ENCODE results near the gene AQP7. TPM values are rescaled to one million over a fixed set of nuclear protein-coding genes. Genes with fewer than 3 reads are reported as not detected.

Gene AQP7
- total and polyA plus RNA-seq, 2 donors, result 0.24 to 1.3 TPM

DNA sequence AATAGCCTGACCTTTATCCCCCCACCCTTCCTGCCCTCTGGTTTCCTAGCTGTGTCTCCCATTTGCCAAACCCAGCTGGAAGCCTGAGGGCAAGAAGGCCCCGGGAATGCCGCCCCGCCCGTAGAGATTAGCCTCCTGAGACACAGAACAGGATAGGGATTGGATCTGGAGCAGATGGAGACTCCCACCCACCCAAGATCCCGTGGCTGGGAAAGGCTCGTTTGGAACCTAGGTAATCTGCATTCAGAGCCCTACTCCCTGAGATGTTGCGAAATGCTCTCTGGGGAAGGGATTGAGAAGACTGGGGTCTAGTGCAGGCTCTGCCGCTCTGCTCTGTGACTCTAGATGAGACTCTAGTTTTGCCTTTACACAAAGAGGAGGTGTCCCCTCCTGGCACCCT lies 34.1 kb upstream of the AQP7 start:
- no peak overlapping the region for H3K4me3 ChIP-seq (ENCODE audit: low read length in 2 of 2)
- H3K4me1 ChIP-seq (ENCODE audit: control insufficient read depth in 2 of 2, insufficient read depth in 2 of 2, low read length in 2 of 2), result peaks cover 0 to 19% of the 10 kb centered on the region in 2 donors
- no peak for DNase-seq (ENCODE audit: low read depth in 6 of 9, low spot score in 9 of 9)
- no peak overlapping the region for H3K27ac ChIP-seq (ENCODE audit: low read depth in 1 of 2, low read length in 1 of 2)
- H3K9me3 ChIP-seq (ENCODE audit: control insufficient read depth in 2 of 2, insufficient read depth in 1 of 2, low read length in 1 of 2), result no peaks in the 10 kb centered on the region
- H3K27me3 ChIP-seq (ENCODE audit: control insufficient read depth in 2 of 2, insufficient read depth in 1 of 2, low read length in 1 of 2), result no peaks in the 10 kb centered on the region
- H3K36me3 ChIP-seq (ENCODE audit: control insufficient read depth in 2 of 2, insufficient read depth in 2 of 2, low read length in 1 of 2), result peaks cover 11 to 25% of the 10 kb centered on the region in 2 donors
- WGBS, result 95% methylated on average over 8 of the region's 8 CpGs

DNA sequence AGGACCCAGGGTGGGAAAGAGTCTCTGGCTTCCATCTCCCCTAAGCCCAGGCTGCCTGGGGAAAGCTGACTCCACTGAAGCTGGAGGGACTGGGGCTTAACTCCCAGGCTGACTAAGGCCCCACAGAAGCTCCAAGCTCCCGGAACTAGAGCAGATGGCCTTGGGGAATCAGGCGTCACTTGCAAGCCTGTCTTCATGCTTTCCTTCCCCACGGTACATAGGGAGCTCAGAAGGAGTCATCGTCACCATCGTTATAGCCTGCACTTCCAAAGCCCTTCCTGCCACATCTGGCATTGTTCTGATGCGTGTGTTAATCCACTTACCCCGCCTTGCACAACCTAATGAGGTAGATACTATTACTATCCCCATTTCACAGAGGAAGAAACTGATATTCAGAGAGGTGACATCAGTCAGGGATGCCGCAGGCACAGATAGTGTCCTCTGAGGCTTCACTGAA lies 33.5 kb upstream of the AQP7 start:
- no peak overlapping the region for H3K4me3 ChIP-seq (ENCODE audit: low read length in 2 of 2)
- no peak overlapping the region for H3K27ac ChIP-seq (ENCODE audit: low read depth in 1 of 2, low read length in 1 of 2)
- 93% methylated on average over 8 of the region's 8 CpGs for WGBS
- no peaks in the 10 kb centered on the region for H3K9me3 ChIP-seq (ENCODE audit: control insufficient read depth in 2 of 2, insufficient read depth in 1 of 2, low read length in 1 of 2)
- H3K27me3 ChIP-seq (ENCODE audit: control insufficient read depth in 2 of 2, insufficient read depth in 1 of 2, low read length in 1 of 2), result no peaks in the 10 kb centered on the region
- peaks cover 5 to 19% of the 10 kb centered on the region in 2 donors for H3K36me3 ChIP-seq (ENCODE audit: control insufficient read depth in 2 of 2, insufficient read depth in 2 of 2, low read length in 1 of 2)
- DNase-seq (ENCODE audit: low read depth in 6 of 9, low spot score in 9 of 9), result no peak
- peaks cover 0 to 17% of the 10 kb centered on the region in 2 donors for H3K4me1 ChIP-seq (ENCODE audit: control insufficient read depth in 2 of 2, insufficient read depth in 2 of 2, low read length in 2 of 2)

DNA sequence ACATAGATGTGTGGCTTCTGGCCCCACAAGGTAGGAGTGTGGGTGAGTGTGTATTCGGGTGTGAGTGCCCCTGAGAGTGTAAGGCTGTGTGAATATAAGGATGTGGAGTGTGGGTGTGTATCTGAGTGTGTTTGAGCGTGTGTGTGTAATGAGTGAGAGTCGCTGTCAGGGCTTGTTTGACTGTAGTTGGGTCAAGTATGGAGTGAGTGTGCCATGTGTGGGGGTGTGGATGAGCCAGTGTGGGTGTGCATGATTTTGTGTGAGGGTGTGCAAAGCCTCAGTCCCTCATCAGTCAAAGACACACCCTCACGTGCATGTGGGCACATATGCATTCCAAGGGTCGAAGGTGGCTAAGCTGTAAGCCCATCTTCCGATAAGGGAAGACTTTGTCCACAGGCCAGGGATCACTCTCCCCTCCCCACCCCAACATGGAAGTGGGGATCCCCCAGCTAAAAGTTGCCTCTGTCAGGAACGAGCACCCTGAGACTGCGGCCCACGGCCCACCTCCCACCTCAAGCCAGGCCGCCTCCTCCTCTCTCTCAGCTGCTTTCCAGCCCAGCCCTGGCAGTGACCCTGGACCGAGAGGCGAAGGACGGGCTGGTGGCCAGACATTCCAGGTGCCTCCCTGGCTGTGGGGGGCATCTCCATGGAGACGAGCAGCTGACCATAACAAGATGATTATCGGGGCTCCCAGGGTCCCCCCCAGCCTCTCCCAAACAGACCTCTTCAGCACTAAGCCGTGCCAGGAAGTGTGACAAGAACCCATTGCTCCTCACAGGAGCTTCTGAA lies 32.1 kb upstream of the AQP7 start:
- Histone ChIP-seq H3K4me1 (ENCODE audit: control insufficient read depth in 2 of 2, insufficient read depth in 2 of 2, low read length in 2 of 2) (peaks cover 0 to 9% of the 10 kb centered on the region in 2 donors), H3K9me3 (ENCODE audit: control insufficient read depth in 2 of 2, insufficient read depth in 1 of 2, low read length in 1 of 2) (no peaks in the 10 kb centered on the region), H3K27me3 (ENCODE audit: control insufficient read depth in 2 of 2, insufficient read depth in 1 of 2, low read length in 1 of 2) (no peaks in the 10 kb centered on the region), H3K4me3 (ENCODE audit: low read length in 2 of 2) (no peak overlapping the region), H3K36me3 (ENCODE audit: control insufficient read depth in 2 of 2, insufficient read depth in 2 of 2, low read length in 1 of 2) (peaks cover 0 to 6% of the 10 kb centered on the region in 2 donors), H3K27ac (ENCODE audit: low read depth in 1 of 2, low read length in 1 of 2) (no peak overlapping the region)
- WGBS, result 93% methylated on average over 16 of the region's 16 CpGs
- DNase-seq (ENCODE audit: low read depth in 6 of 9, low spot score in 9 of 9), result no peak

DNA sequence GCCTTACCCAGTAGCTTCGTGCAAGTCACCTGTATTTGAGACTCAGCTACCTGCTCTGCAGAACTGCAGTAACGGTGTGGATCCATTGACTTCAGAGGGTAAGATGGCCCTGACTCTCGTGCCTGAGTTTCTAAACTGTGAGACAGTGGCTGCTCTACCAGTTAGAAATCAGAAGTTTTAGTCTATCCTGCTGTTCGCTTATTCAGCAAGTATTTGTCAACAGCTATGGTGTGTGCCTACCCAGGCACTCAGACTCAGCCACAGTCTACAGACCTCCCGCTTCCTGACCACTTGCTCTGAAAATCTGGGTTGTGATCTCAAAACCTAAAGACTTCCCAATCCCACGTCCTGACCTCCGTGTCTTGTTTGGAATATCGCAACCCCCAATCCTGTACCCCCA lies 31.5 kb upstream of the AQP7 start:
- Histone ChIP-seq H3K4me1 (ENCODE audit: control insufficient read depth in 2 of 2, insufficient read depth in 2 of 2, low read length in 2 of 2) (peaks cover 0 to 6% of the 10 kb centered on the region in 2 donors), H3K27ac (ENCODE audit: low read depth in 1 of 2, low read length in 1 of 2) (no peak overlapping the region), H3K36me3 (ENCODE audit: control insufficient read depth in 2 of 2, insufficient read depth in 2 of 2, low read length in 1 of 2) (no peaks in the 10 kb centered on the region), H3K9me3 (ENCODE audit: control insufficient read depth in 2 of 2, insufficient read depth in 1 of 2, low read length in 1 of 2) (no peaks in the 10 kb centered on the region), H3K27me3 (ENCODE audit: control insufficient read depth in 2 of 2, insufficient read depth in 1 of 2, low read length in 1 of 2) (no peaks in the 10 kb centered on the region), H3K4me3 (ENCODE audit: low read length in 2 of 2) (no peak overlapping the region)
- no peak for DNase-seq (ENCODE audit: low read depth in 6 of 9, low spot score in 9 of 9)
- whole genome bisulfite sequencing, result 97% methylated on average over 8 of the region's 8 CpGs

DNA sequence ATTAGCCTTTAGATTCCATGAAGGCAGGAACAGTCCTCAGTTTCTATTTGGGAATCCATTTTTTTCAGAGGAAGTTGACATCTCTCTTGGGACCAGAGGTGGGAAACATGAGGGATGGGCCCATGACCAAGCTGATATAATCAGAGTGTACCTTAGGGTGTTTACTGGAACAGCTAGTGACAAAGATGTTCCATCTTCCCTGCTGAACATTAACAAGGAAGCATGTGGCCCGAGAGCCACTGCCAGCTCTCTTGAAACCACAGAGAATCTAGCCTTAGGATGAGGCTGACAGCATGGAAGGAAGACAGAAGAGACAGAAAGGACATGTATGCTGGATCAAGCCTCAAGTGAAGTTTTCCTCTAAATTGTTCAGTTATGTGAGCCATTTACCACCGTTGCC lies 29.1 kb upstream of the AQP7 start:
- no peak overlapping the region for H3K27ac ChIP-seq (ENCODE audit: low read depth in 1 of 2, low read length in 1 of 2)
- no peaks in the 10 kb centered on the region for H3K27me3 ChIP-seq (ENCODE audit: control insufficient read depth in 2 of 2, insufficient read depth in 1 of 2, low read length in 1 of 2)
- no peak overlapping the region for H3K4me3 ChIP-seq (ENCODE audit: low read length in 2 of 2)
- H3K4me1 ChIP-seq (ENCODE audit: control insufficient read depth in 2 of 2, insufficient read depth in 2 of 2, low read length in 2 of 2), result no peaks in the 10 kb centered on the region
- no peaks in the 10 kb centered on the region for H3K9me3 ChIP-seq (ENCODE audit: control insufficient read depth in 2 of 2, insufficient read depth in 1 of 2, low read length in 1 of 2)
- no peaks in the 10 kb centered on the region for H3K36me3 ChIP-seq (ENCODE audit: control insufficient read depth in 2 of 2, insufficient read depth in 2 of 2, low read length in 1 of 2)
- no peak for DNase-seq (ENCODE audit: low read depth in 6 of 9, low spot score in 9 of 9)
- 94% methylated on average over 2 of the region's 2 CpGs for WGBS

DNA sequence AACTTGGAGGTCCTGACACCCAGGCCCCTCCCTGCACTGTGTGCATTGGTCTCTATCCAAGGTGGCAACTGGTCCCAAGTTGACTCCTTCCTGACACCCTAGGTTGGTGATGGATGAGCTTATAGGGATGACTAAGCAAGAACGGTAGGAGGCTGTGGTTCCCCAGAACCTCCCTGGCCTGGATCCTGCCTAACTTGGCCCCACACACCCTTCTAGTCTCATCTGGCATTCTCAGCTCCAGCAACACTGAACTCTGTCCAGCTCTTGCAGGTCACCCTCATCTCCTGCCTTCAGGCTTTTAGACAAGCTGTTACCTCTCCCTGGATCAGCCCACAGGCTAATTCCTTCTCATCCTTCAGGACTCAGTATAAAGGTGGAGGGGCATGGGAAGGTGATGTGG lies 28.6 kb upstream of the AQP7 start:
- H3K4me1 ChIP-seq (ENCODE audit: control insufficient read depth in 2 of 2, insufficient read depth in 2 of 2, low read length in 2 of 2), result no peaks in the 10 kb centered on the region
- no peaks in the 10 kb centered on the region for H3K27me3 ChIP-seq (ENCODE audit: control insufficient read depth in 2 of 2, insufficient read depth in 1 of 2, low read length in 1 of 2)
- DNase-seq (ENCODE audit: low read depth in 6 of 9, low spot score in 9 of 9), result no peak
- no peak overlapping the region for H3K27ac ChIP-seq (ENCODE audit: low read depth in 1 of 2, low read length in 1 of 2)
- H3K9me3 ChIP-seq (ENCODE audit: control insufficient read depth in 2 of 2, insufficient read depth in 1 of 2, low read length in 1 of 2), result no peaks in the 10 kb centered on the region
- 40% methylated on average over 1 of the region's 1 CpG for WGBS
- no peaks in the 10 kb centered on the region for H3K36me3 ChIP-seq (ENCODE audit: control insufficient read depth in 2 of 2, insufficient read depth in 2 of 2, low read length in 1 of 2)
- no peak overlapping the region for H3K4me3 ChIP-seq (ENCODE audit: low read length in 2 of 2)

DNA sequence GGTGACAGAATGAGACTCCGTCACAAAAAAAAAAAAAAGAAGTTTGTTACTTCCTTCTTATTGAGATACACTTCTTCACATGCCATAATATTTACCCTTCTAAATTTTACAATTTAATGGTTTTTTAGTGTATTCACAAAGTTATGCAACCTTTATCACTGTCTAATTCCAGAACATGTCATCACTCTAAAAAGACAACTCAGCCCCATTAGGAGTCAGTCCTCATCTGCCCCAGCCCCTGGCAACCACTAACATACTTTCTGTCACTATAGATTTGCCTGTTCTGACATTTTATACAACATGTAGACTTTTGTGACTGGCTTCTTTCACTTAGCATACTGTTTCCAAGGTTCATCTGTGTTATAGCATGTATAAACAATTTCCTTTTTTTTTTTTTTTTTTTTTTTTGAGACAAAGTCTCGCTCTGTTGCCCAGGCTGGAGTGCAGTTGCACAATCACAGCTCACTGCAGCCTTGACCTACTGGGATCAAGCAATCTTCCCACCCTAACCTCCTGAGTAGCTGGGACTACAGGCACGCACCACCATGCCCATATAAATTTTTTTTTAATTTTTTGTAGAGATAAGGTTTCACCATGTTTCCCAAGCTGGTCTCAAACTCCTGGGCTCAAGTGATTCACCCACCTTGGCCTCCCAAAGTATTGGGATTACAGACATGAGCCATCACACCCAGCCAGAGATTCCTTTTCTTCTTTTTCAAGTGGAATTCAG lies 27.1 kb upstream of the AQP7 start:
- no peak for DNase-seq (ENCODE audit: low read depth in 6 of 9, low spot score in 9 of 9)
- no peaks in the 10 kb centered on the region for H3K27me3 ChIP-seq (ENCODE audit: control insufficient read depth in 2 of 2, insufficient read depth in 1 of 2, low read length in 1 of 2)
- WGBS, result 92% methylated on average over 3 of the region's 3 CpGs
- H3K9me3 ChIP-seq (ENCODE audit: control insufficient read depth in 2 of 2, insufficient read depth in 1 of 2, low read length in 1 of 2), result no peaks in the 10 kb centered on the region
- no peaks in the 10 kb centered on the region for H3K4me1 ChIP-seq (ENCODE audit: control insufficient read depth in 2 of 2, insufficient read depth in 2 of 2, low read length in 2 of 2)
- H3K27ac ChIP-seq (ENCODE audit: low read depth in 1 of 2, low read length in 1 of 2), result no peak overlapping the region
- H3K4me3 ChIP-seq (ENCODE audit: low read length in 2 of 2), result no peak overlapping the region
- H3K36me3 ChIP-seq (ENCODE audit: control insufficient read depth in 2 of 2, insufficient read depth in 2 of 2, low read length in 1 of 2), result no peaks in the 10 kb centered on the region

DNA sequence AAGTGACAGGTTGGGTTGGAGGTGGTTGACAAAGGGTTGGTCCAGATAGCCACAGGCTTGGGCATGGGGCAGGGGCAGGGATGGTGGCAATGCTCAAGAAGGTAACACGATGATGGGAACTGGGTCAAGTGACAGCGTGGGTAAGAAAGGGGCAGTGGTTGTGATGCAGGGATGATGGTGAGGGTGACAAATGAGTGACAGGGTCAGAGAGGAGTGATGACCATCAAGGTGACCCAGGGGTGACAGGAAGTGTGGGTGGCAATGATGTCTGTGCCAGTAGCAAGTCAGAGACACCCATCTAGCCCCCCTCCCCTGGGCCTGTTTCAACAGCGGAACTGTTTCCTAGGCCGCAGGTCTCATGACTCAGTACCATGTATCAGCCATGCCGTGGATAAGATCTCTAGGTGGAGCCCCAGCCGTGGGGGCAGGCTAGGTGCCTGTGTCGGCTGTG lies 24.5 kb upstream of the AQP7 start:
- no peak overlapping the region for H3K4me3 ChIP-seq (ENCODE audit: low read length in 2 of 2)
- no peak overlapping the region for H3K27ac ChIP-seq (ENCODE audit: low read depth in 1 of 2, low read length in 1 of 2)
- no peaks in the 10 kb centered on the region for H3K9me3 ChIP-seq (ENCODE audit: control insufficient read depth in 2 of 2, insufficient read depth in 1 of 2, low read length in 1 of 2)
- DNase-seq (ENCODE audit: low read depth in 6 of 9, low spot score in 9 of 9), result no peak
- WGBS, result 95% methylated on average over 7 of the region's 7 CpGs
- no peaks in the 10 kb centered on the region for H3K27me3 ChIP-seq (ENCODE audit: control insufficient read depth in 2 of 2, insufficient read depth in 1 of 2, low read length in 1 of 2)
- no peaks in the 10 kb centered on the region for H3K36me3 ChIP-seq (ENCODE audit: control insufficient read depth in 2 of 2, insufficient read depth in 2 of 2, low read length in 1 of 2)
- H3K4me1 ChIP-seq (ENCODE audit: control insufficient read depth in 2 of 2, insufficient read depth in 2 of 2, low read length in 2 of 2), result no peaks in the 10 kb centered on the region

DNA sequence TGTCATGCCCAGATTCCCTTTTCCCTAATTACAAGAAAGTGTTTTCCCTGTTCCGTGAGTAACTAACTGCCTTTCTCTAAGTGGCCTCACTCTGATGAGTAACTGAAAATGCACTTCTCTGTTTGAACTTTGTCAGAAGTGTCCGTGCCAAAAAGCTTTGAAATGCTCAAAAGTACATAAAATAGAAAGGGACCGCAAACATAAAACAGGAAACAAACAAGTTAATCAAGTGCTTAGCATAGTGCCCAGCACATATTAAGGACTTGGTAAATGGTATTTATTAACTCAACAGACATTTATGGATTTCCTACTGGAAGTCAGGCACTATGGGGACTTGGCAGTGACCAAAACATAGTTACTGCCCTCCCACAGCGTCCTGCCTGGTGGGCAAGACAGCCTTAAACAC lies 22.8 kb upstream of the AQP7 start:
- H3K27ac ChIP-seq (ENCODE audit: low read depth in 1 of 2, low read length in 1 of 2), result no peak overlapping the region
- no peaks in the 10 kb centered on the region for H3K36me3 ChIP-seq (ENCODE audit: control insufficient read depth in 2 of 2, insufficient read depth in 2 of 2, low read length in 1 of 2)
- H3K27me3 ChIP-seq (ENCODE audit: control insufficient read depth in 2 of 2, insufficient read depth in 1 of 2, low read length in 1 of 2), result no peaks in the 10 kb centered on the region
- no peaks in the 10 kb centered on the region for H3K9me3 ChIP-seq (ENCODE audit: control insufficient read depth in 2 of 2, insufficient read depth in 1 of 2, low read length in 1 of 2)
- no peaks in the 10 kb centered on the region for H3K4me1 ChIP-seq (ENCODE audit: control insufficient read depth in 2 of 2, insufficient read depth in 2 of 2, low read length in 2 of 2)
- no peak overlapping the region for H3K4me3 ChIP-seq (ENCODE audit: low read length in 2 of 2)
- DNase-seq (ENCODE audit: low read depth in 6 of 9, low spot score in 9 of 9), result no peak
- 85% methylated on average over 4 of the region's 4 CpGs for WGBS
